ENCODE results near the gene CCDC90B. TPM values are rescaled to one million over a fixed set of nuclear protein-coding genes. Genes with fewer than 3 reads are reported as not detected.
"Not testable (repeated sequence)": the region's sequence is repeated elsewhere in the genome, so short reads cannot be mapped to it uniquely, and the experiment has no call there.

CCDC90B gene
- total RNA-seq, 4 donors from 2014 or later: 20.6 to 34.1 (median 25.2) TPM

DNA sequence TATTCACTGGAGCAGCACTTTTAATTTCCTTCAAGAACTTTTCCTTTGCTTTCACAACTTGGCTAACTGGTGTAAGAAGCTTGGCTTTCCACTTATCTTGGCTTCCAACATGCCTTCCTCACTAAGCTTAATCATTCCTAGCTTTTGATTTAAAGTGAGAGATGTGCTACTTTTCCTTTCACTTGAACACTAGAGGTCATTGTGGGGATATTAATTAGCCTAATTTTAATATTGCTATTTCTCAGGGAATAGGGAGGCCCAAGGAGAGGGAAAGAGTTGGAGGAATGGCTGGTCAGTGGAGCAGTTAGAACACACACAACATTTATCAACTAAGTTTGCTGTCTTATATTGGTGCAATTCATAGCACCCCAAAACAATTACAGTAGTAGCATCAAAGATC lies 24.6 kb upstream of the CCDC90B start:
- H3K4me3 ChIP-seq: no peak overlapping the region
- no peaks in the 10 kb centered on the region for H3K4me1 ChIP-seq
- TF ChIP-seq EP300 (IDR thresholded peaks at IDR 0.05) (no peak), POLR2AphosphoS5 (IDR thresholded peaks at IDR 0.05) (no peak), POLR2A (IDR thresholded peaks at IDR 0.05) (no peak)
- TF ChIP-seq, protein P1, sequence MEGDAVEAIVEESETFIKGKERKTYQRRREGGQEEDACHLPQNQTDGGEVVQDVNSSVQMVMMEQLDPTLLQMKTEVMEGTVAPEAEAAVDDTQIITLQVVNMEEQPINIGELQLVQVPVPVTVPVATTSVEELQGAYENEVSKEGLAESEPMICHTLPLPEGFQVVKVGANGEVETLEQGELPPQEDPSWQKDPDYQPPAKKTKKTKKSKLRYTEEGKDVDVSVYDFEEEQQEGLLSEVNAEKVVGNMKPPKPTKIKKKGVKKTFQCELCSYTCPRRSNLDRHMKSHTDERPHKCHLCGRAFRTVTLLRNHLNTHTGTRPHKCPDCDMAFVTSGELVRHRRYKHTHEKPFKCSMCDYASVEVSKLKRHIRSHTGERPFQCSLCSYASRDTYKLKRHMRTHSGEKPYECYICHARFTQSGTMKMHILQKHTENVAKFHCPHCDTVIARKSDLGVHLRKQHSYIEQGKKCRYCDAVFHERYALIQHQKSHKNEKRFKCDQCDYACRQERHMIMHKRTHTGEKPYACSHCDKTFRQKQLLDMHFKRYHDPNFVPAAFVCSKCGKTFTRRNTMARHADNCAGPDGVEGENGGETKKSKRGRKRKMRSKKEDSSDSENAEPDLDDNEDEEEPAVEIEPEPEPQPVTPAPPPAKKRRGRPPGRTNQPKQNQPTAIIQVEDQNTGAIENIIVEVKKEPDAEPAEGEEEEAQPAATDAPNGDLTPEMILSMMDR (IDR thresholded peaks at IDR 0.05): no peak
- H3K9me3 ChIP-seq: no peaks in the 10 kb centered on the region
- H3K36me3 ChIP-seq: no peaks in the 10 kb centered on the region
- no peak for DNase-seq (ENCODE audit: low spot score in 2 of 2)
- H3K27me3 ChIP-seq: no peaks in the 10 kb centered on the region
- no peak overlapping the region for H3K27ac ChIP-seq

DNA sequence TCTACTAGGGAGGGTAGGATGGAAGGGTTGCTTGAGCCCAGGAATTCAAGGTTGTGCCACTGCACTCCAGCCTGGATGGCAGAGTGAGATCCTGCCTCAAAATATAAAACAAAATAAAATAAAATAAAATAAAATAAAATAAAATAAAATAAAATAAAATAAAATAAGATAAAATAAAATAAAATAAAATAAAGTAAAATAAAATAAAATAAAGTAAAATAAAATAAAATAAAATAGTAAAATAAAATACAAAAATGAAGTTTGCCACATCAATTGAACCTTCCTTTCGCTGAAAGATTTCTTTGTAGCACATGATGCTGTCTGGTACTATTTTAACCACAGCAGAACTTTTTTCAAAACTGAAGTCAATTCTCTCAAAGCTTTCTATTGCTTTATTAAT lies 22.4 kb upstream of the CCDC90B start:
- H3K9me3 ChIP-seq; H3K27me3 ChIP-seq; H3K4me1 ChIP-seq; DNase-seq (ENCODE audit: low spot score in 2 of 2); H3K27ac ChIP-seq; H3K36me3 ChIP-seq; H3K4me3 ChIP-seq: not testable (repeated sequence)
- WGBS: 95% methylated on average over 1 of the region's 1 CpG

DNA sequence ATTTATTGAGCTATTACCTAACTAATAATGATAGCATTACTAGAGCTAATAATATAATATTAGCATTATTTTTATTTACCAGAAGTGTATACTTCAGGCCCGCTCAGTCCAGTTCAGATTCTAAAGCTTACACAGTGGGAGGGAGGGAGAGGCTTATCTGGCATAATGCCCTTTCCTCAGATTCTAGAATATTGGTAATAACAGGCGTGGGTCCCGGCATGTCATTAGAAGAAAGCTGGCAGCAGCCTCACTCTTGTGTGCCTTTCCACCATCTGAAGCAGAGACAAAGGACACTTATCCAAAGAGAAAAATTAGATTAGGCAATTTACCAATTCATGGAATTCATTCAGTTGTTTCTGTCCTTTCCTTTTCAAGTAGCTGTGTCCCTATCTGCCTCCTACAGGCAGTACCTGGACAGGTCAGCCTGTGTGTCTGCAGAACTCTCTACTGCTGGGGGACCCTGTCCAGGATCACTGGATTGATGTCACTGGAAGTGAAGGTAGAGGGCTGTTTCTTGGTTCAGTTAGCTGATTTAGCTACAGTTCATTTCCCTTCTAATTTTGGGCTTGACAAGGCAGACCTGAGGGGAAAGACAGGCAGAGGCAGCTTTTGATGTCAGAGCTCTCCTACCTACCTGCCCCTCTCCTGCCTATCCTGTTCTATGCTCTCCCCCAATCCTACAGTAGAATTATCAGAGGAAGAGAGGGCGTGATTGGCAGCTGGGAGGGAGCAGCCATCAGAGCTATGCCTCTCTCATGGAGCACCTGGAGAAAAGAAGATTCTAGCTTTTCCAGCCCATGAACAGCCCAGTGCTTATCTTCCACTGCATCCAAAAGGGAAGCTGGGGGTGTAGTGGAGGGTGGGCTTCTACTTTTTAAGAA lies 20.3 kb upstream of the CCDC90B start:
- TF ChIP-seq POLR2A (IDR thresholded peaks at IDR 0.05) (no peak), EP300 (IDR thresholded peaks at IDR 0.05) (no peak), POLR2AphosphoS5 (IDR thresholded peaks at IDR 0.05) (no peak)
- TF ChIP-seq, protein P1 (IDR thresholded peaks at IDR 0.05): no peak
- no peak overlapping the region for H3K27ac ChIP-seq
- no peaks in the 10 kb centered on the region for H3K27me3 ChIP-seq
- H3K36me3 ChIP-seq: no peaks in the 10 kb centered on the region
- WGBS: 77% methylated on average over 4 of the region's 4 CpGs
- DNase-seq (ENCODE audit: low spot score in 2 of 2): no peak
- H3K4me1 ChIP-seq: no peaks in the 10 kb centered on the region
- no peak overlapping the region for H3K4me3 ChIP-seq
- no peaks in the 10 kb centered on the region for H3K9me3 ChIP-seq

DNA sequence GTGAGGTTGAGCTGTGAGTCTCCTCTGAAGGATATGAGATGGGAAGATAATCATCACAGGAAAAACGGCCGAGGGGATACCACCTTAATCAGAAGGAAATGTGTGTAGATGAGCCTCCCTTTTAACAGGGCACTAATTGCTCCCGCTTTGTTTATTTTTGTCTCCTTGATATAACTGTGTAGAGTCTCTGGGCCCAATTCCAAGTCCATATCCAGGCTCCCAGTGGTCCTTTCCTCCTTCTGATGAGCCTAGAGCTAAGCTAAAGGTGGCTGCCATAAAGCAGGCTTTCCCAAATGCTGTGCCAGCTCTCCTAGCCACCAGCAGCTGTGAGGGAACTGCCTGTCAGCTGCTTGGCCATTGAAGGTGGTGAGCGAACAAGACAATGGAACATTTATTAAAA lies 17.1 kb upstream of the CCDC90B start:
- Histone ChIP-seq H3K4me1 (no peaks in the 10 kb centered on the region), H3K27me3 (no peaks in the 10 kb centered on the region), H3K4me3 (no peak overlapping the region), H3K36me3 (no peaks in the 10 kb centered on the region), H3K27ac (no peak overlapping the region), H3K9me3 (no peaks in the 10 kb centered on the region)
- no peak for DNase-seq (ENCODE audit: low spot score in 2 of 2)
- TF ChIP-seq, protein P1 (IDR thresholded peaks at IDR 0.05): no peak
- TF ChIP-seq POLR2A (IDR thresholded peaks at IDR 0.05) (no peak), EP300 (IDR thresholded peaks at IDR 0.05) (no peak), POLR2AphosphoS5 (IDR thresholded peaks at IDR 0.05) (no peak)
- 74% methylated on average over 4 of the region's 4 CpGs for WGBS

- WGBS: 59% methylated on average over 3 of the region's 3 CpGs
- H3K27ac ChIP-seq: no peak overlapping the region
- H3K4me1 ChIP-seq: no peaks in the 10 kb centered on the region
- TF ChIP-seq, protein P1 (IDR thresholded peaks at IDR 0.05): no peak
- TF ChIP-seq POLR2A (IDR thresholded peaks at IDR 0.05) (no peak), EP300 (IDR thresholded peaks at IDR 0.05) (no peak), POLR2AphosphoS5 (IDR thresholded peaks at IDR 0.05) (no peak)
- DNase-seq (ENCODE audit: low spot score in 2 of 2): no peak
- no peak overlapping the region for H3K4me3 ChIP-seq
- no peaks in the 10 kb centered on the region for H3K27me3 ChIP-seq
- no peaks in the 10 kb centered on the region for H3K9me3 ChIP-seq
- H3K36me3 ChIP-seq: no peaks in the 10 kb centered on the region
Observed at GRCh38 chr11:83302151-83302550, 16.0 kb upstream of the CCDC90B start.
